SK-N-SH (cell line): ENCODE measurements around the gene KRTAP4-4.

Experiments
- CHD2 ChIP-seq: fragments of 150-350 bp; IDR thresholded peaks from 2 replicates; pipeline ENCODE4 v1.6.1; 2018; ENCODE audit warnings: low read length; ENCODE audit not compliant: partially characterized antibody
- EP300 ChIP-seq, 2 experiments: IDR thresholded peaks; 2 replicates each; pipeline versions ENCODE4 v1.4.0 to v1.6.1; 2012; ENCODE audit warnings: borderline replicate concordance in 1 of 2, low read depth in 1 of 2, low read length in 1 of 2
- EZH2phosphoT487 ChIP-seq: fragments of 200-600 bp; sonication (generic); IDR thresholded peaks from 2 replicates; pipeline ENCODE4 v1.6.1; 2017; ENCODE audit warnings: low read depth, mixed run types, mild to moderate bottlenecking, antibody characterized with exemption, moderate library complexity, borderline replicate concordance
- FOXM1 ChIP-seq: IDR thresholded peaks from 2 replicates; pipeline ENCODE4 v1.4.0; 2012; ENCODE audit warnings: low read depth, mild to moderate bottlenecking
- GABPA ChIP-seq: IDR thresholded peaks from 2 replicates; pipeline ENCODE4 v1.4.0; 2012; ENCODE audit warnings: low read depth, mild to moderate bottlenecking
- POLR2AphosphoS5 ChIP-seq: IDR thresholded peaks from 2 replicates; pipeline ENCODE4 v1.6.1; 2012; ENCODE audit warnings: low read depth, low read length
- RAD21 ChIP-seq: IDR thresholded peaks from 2 replicates; pipeline ENCODE4 v1.6.1; 2012; ENCODE audit warnings: mild to moderate bottlenecking, low read length
- RXRA ChIP-seq: IDR thresholded peaks from 2 replicates; pipeline ENCODE4 v1.4.0; 2012; ENCODE audit warnings: low read depth, mild to moderate bottlenecking, borderline replicate concordance
- SIN3A ChIP-seq: IDR thresholded peaks from 2 replicates; pipeline ENCODE4 v1.6.1; 2012; ENCODE audit warnings: low read depth, mild to moderate bottlenecking, low read length, moderate library complexity, borderline replicate concordance
- TAF1 ChIP-seq: IDR thresholded peaks from 2 replicates; pipeline ENCODE4 v1.6.1; 2012; ENCODE audit warnings: low read depth, mild to moderate bottlenecking, low read length, moderate library complexity, borderline replicate concordance
- TCF12 ChIP-seq: IDR thresholded peaks from 2 replicates; pipeline ENCODE4 v1.4.0; 2012
- TF ChIP-seq, protein P1 (sequence below): fragments of 200-600 bp; sonication (generic); IDR thresholded peaks from 2 replicates; pipeline ENCODE4 v1.6.1; 2017; ENCODE audit warnings: antibody characterized with exemption, mild to moderate bottlenecking, moderate library complexity
- TF ChIP-seq, protein P2 (sequence below): IDR thresholded peaks from 2 replicates; pipeline ENCODE4 v1.6.1; 2012; ENCODE audit warnings: mild to moderate bottlenecking, low read depth, low read length, moderate library complexity
- TF ChIP-seq, protein P3 (sequence below): IDR thresholded peaks from 2 replicates; pipeline ENCODE4 v1.4.0; 2012; ENCODE audit warnings: low read depth

DNA sequence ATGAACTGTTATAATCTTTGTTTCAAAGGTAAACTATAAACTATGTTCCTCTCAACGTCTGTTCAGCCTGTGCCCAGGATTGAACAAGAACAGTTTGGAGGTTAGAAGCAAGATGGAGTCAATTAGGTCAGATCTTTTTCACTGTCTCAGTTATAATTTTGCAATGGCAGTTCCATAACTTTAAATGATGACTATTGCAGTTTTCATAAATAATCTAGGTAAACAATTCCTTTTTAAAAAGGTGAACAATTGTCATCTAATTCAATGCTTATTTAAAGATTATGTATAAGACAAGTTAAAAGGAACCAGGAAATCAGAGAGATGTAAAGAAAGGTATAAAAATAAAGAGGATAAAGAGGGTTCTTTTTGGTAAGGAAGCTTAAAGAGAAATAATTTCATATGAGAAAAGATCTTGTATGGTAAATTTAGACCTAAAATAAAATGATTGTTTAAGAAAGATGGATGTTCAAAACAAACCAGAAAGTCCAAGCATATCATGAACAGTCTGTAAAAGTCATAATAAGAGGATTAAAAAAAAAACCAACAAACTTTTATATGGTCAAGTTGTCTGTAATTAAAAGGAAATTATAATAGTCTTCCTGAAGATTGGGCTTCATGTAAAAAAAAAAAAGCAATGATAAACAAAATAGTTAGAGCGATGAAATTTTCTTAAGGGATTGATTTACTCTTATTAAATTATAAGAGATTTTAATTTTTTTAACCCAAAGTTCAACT lies 49.2 kb downstream of the KRTAP4-4 start:
- TF ChIP-seq EP300 (IDR thresholded peaks at IDR 0.05; ENCODE audit: borderline replicate concordance in 1 of 2, low read depth in 1 of 2, low read length in 1 of 2): no peak
- TF ChIP-seq EZH2phosphoT487: no peak
- no peak for TF ChIP-seq GABPA
- TF ChIP-seq, protein P1, sequence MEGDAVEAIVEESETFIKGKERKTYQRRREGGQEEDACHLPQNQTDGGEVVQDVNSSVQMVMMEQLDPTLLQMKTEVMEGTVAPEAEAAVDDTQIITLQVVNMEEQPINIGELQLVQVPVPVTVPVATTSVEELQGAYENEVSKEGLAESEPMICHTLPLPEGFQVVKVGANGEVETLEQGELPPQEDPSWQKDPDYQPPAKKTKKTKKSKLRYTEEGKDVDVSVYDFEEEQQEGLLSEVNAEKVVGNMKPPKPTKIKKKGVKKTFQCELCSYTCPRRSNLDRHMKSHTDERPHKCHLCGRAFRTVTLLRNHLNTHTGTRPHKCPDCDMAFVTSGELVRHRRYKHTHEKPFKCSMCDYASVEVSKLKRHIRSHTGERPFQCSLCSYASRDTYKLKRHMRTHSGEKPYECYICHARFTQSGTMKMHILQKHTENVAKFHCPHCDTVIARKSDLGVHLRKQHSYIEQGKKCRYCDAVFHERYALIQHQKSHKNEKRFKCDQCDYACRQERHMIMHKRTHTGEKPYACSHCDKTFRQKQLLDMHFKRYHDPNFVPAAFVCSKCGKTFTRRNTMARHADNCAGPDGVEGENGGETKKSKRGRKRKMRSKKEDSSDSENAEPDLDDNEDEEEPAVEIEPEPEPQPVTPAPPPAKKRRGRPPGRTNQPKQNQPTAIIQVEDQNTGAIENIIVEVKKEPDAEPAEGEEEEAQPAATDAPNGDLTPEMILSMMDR: no peak
- TF ChIP-seq RXRA: no peak
- TF ChIP-seq TCF12: no peak
- TF ChIP-seq RAD21: no peak
- no peak for TF ChIP-seq TAF1
- no peak for TF ChIP-seq SIN3A
- TF ChIP-seq, protein P2, sequence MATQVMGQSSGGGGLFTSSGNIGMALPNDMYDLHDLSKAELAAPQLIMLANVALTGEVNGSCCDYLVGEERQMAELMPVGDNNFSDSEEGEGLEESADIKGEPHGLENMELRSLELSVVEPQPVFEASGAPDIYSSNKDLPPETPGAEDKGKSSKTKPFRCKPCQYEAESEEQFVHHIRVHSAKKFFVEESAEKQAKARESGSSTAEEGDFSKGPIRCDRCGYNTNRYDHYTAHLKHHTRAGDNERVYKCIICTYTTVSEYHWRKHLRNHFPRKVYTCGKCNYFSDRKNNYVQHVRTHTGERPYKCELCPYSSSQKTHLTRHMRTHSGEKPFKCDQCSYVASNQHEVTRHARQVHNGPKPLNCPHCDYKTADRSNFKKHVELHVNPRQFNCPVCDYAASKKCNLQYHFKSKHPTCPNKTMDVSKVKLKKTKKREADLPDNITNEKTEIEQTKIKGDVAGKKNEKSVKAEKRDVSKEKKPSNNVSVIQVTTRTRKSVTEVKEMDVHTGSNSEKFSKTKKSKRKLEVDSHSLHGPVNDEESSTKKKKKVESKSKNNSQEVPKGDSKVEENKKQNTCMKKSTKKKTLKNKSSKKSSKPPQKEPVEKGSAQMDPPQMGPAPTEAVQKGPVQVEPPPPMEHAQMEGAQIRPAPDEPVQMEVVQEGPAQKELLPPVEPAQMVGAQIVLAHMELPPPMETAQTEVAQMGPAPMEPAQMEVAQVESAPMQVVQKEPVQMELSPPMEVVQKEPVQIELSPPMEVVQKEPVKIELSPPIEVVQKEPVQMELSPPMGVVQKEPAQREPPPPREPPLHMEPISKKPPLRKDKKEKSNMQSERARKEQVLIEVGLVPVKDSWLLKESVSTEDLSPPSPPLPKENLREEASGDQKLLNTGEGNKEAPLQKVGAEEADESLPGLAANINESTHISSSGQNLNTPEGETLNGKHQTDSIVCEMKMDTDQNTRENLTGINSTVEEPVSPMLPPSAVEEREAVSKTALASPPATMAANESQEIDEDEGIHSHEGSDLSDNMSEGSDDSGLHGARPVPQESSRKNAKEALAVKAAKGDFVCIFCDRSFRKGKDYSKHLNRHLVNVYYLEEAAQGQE: no peak
- TF ChIP-seq CHD2: no peak
- TF ChIP-seq POLR2AphosphoS5: no peak
- TF ChIP-seq FOXM1: no peak
- TF ChIP-seq, protein P3, sequence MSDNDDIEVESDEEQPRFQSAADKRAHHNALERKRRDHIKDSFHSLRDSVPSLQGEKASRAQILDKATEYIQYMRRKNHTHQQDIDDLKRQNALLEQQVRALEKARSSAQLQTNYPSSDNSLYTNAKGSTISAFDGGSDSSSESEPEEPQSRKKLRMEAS: no peak
